K562 (cell line): Measurements from ENCODE around the gene CBL. TPM values are rescaled to one million over a fixed set of nuclear protein-coding genes. Genes with fewer than 3 reads are reported as not detected.

Experiments
- CTBP1 ChIP-seq: fragments of 450-650 bp; IDR thresholded peaks from 2 replicates; pipeline ENCODE4 v1.6.1; 2016; ENCODE audit warnings: borderline replicate concordance
- MAZ ChIP-seq, 2 experiments: fragments of 450-650 bp in 1 of 2; sonication (generic) in 1 of 2; formaldehyde crosslinking; IDR thresholded peaks in 1 of 2; conservative IDR thresholded peaks in 1 of 2; 2 replicates each; pipeline versions ENCODE4 v1.4.0 to v1.5.0; 2020; ENCODE audit warnings: mild to moderate bottlenecking in 1 of 2, missing genetic modification reagents in 1 of 2
- ZKSCAN1 ChIP-seq: fragments of 150-350 bp; IDR thresholded peaks from 2 replicates; pipeline ENCODE4 v1.6.1; 2016; ENCODE audit warnings: low read depth, low read length
- polyA plus RNA-seq, 8 experiments: library from polyadenylated mRNA; depleted of rRNA in 4 of 8; stranded (reverse) in 5 of 8; unstranded in 3 of 8; fragments of >200 nt; fragmentation: Nextera tagmentation in 2 of 8; fragmentation: Illumina TruSeq in 1 of 8; extraction: Ambion mirVana in 2 of 8; extraction: Trizol in 1 of 8; gene quantifications; 2 replicates each; pipeline versions ENCODE4 v1.2.1 to v1.2.3, GENCODE V29; 2011 to 2014; ENCODE audit warnings: inconsistent platforms in 1 of 8, missing spikeins in 1 of 8
- total RNA-seq, 7 experiments: library from RNA; depleted of rRNA in 6 of 7; stranded (reverse); fragments of >200 nt in 6 of 7; fragmentation: Illumina TruSeq in 2 of 7; extraction: Trizol in 2 of 7; gene quantifications; 2 replicates each; pipeline versions ENCODE4 v1.2.1 to v1.2.3, GENCODE V29; 2011 to 2021; ENCODE audit warnings: low replicate concordance in 1 of 7
- TF ChIP-seq, protein P1 (sequence below), 2 experiments: fragments of 450-650 bp; formaldehyde crosslinking in 1 of 2; IDR thresholded peaks; 2 replicates each; pipeline versions ENCODE4 v1.4.0 to v1.6.1; 2014 to 2020; ENCODE audit warnings: mild to moderate bottlenecking in 2 of 2, borderline replicate concordance in 1 of 2, low read depth in 1 of 2

Gene CBL
- total and polyA plus RNA-seq, 9 of the 15 experiments (the other 6 are each of a cell fraction or from before 2014, with no cell fraction given) = 3.2 to 24.9 (median 9.9) TPM

GRCh38 chr11:119347940-119348605 lies 141.9 kb downstream of the CBL start (continued):
- TF ChIP-seq, protein P1, sequence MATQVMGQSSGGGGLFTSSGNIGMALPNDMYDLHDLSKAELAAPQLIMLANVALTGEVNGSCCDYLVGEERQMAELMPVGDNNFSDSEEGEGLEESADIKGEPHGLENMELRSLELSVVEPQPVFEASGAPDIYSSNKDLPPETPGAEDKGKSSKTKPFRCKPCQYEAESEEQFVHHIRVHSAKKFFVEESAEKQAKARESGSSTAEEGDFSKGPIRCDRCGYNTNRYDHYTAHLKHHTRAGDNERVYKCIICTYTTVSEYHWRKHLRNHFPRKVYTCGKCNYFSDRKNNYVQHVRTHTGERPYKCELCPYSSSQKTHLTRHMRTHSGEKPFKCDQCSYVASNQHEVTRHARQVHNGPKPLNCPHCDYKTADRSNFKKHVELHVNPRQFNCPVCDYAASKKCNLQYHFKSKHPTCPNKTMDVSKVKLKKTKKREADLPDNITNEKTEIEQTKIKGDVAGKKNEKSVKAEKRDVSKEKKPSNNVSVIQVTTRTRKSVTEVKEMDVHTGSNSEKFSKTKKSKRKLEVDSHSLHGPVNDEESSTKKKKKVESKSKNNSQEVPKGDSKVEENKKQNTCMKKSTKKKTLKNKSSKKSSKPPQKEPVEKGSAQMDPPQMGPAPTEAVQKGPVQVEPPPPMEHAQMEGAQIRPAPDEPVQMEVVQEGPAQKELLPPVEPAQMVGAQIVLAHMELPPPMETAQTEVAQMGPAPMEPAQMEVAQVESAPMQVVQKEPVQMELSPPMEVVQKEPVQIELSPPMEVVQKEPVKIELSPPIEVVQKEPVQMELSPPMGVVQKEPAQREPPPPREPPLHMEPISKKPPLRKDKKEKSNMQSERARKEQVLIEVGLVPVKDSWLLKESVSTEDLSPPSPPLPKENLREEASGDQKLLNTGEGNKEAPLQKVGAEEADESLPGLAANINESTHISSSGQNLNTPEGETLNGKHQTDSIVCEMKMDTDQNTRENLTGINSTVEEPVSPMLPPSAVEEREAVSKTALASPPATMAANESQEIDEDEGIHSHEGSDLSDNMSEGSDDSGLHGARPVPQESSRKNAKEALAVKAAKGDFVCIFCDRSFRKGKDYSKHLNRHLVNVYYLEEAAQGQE (IDR thresholded peaks at IDR 0.05; ENCODE audit: borderline replicate concordance) = peak; percentile 28; the same call in 1 of the 2 replicates
- TF ChIP-seq, protein P1 (CRISPR knock-in tag; IDR thresholded peaks at IDR 0.05; ENCODE audit: low read depth) = no peak
- no peak for TF ChIP-seq MAZ (CRISPR knock-in tag; conservative IDR thresholded peaks at IDR 0.05 in 1 of 2, IDR thresholded peaks at IDR 0.05 in 1 of 2)
- peak; percentile 81; the same call in 1 of the 2 replicates for TF ChIP-seq ZKSCAN1
- 0 out of 2 replicates have a peak, but pooled peaks have one; percentile 19 for TF ChIP-seq CTBP1
